Measurements from ENCODE around the gene NLRP11. TPM values are rescaled to one million over a fixed set of nuclear protein-coding genes. Genes with fewer than 3 reads are reported as not detected.

The NLRP11 gene
- polyA plus RNA-seq (ENCODE audit: insufficient read depth in 1 of 5, insufficient read length in 5 of 5, low replicate concordance in 1 of 5): under 1 TPM in 2 of 5 donors, not detected in 3; 0.04 to 0.12 TPM
- long read RNA-seq, donor 1: 0 reads
- long read RNA-seq, donor 2: 0 reads
- long read RNA-seq, donor 3: 0 reads
- long read RNA-seq, donor 4: 0 reads
- long read RNA-seq, donor 5: 0 reads
- long read RNA-seq, donor 6: 0 reads
- long read RNA-seq, donor 7: 0 reads
- long read RNA-seq, donor 8: 0 reads

DNA sequence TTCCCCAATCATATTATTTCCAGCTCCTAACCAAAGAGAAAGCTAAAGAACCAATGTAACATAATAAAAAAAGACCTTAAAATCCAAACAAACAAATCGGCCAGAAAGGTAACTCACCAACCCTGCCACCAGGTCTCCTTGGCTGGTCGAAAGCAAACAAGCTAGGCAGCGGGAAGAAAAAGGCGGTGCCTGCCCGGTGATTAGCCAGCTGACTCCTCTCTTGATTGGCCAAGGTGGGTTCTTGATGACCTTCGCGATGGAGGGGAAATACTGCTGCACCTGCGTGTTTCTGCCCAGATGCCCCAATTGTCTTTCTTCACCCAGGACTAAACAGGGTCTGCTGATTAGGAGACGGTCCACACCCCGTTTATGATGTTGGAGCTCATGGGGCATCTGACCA is at the start of gene NLRP11:
TSS of gene NLRP11 (minus strand) at position 154 of the 400 bp plus-strand sequence. CDS start 13,825 bp downstream, outside the sequence.
- DNase-seq: no peak

DNA sequence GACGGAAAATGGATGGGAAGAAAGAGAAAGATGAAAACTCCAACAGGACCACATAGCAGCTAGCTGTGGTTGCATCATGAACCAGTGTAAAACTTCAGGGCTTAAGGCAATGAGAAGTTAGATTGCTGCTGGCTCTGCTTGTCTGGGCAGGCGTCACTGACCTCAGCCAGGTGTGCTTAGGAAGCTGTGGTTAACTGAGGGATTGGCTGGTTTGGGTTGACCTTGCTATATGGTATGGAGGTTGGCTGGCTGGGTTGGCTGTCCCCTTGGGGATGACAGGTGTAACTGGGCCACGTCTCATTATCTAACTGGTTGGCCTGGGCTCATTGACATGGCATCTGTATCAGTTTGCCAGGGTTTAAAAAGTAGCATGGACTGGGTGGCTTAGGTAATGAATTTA is 45.4 kb upstream of the NLRP11 start:
- DNase-seq: no peak

DNA sequence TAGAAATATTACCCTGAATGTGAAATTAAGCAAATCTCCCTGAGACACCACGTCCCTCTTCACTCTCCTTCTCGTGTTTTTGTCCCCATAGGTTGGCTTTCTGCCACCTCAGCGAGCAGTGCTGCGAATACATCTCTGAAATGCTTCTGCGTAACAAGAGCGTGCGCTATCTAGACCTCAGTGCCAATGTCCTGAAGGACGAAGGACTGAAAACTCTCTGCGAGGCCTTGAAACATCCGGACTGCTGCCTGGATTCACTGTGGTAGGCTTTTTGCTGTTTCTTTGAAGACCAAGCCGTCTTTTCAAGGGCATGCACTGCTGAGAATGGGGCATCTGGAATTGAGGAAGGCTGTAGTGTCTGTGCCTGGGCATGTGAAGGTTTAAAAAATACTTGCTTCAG is 38.9 kb upstream of the NLRP11 start:
- no peak for DNase-seq

DNA sequence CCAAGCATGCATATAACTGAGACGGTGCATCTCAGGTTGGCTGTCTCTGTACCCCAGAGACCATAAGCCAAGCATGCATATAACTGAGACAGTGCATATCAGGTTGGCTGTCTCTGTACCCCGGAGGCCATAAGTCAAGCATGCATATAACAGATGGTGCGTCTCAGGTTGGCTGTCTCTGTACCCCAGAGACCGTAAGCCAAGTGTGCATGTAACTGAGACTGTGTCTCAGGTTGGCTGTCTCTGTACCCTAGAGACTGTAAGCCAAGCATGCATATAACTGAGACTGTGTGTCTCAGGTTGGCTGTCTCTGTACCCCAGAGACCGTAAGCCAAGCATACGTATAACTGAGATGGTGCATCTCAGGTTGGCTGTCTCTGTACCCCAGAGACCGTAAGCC is 35.3 kb upstream of the NLRP11 start:
- DNase-seq: no peak

DNA sequence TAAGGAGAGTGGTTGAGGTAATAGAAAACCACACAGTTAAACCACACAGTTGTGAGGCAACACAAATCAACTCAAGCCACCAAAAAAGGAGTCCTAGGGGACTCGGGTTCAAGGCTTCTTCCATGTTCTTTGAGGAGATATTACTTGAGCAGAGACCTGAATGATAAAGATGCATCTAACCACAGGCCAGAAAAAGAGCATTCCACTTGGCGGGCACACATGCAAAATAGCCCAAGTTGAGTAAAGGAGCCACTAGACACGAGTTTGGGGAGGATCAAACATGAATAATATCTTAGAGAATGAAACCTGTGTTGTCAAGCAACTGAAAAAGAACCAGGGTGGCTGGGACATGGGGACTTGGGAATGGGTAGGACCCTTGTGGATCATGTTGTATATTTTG is 34.7 kb upstream of the NLRP11 start:
- DNase-seq: no peak

DNA sequence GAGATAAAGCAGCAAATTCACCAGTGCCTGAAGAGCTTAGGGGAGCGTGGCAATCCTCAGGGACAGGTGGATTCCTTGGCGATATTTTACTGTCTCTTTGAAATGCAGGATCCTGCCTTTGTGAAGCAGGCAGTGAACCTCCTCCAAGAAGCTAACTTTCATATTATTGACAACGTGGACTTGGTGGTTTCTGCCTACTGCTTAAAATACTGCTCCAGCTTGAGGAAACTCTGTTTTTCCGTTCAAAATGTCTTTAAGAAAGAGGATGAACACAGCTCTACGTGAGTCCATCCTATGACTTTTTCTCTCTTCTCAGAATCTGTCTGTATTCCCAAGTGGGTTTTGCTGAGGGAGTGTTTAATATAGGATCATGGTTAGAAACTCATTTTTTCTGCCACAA is 27.2 kb upstream of the NLRP11 start:
- no peak for DNase-seq

DNA sequence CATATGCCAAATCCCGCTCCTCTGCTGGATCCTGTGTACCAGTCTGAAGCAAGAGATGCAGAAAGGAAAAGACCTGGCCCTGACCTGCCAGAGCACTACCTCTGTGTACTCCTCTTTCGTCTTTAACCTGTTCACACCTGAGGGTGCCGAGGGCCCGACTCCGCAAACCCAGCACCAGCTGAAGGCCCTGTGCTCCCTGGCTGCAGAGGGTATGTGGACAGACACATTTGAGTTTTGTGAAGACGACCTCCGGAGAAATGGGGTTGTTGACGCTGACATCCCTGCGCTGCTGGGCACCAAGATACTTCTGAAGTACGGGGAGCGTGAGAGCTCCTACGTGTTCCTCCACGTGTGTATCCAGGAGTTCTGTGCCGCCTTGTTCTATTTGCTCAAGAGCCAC is 26.6 kb upstream of the NLRP11 start:
- no peak for DNase-seq

DNA sequence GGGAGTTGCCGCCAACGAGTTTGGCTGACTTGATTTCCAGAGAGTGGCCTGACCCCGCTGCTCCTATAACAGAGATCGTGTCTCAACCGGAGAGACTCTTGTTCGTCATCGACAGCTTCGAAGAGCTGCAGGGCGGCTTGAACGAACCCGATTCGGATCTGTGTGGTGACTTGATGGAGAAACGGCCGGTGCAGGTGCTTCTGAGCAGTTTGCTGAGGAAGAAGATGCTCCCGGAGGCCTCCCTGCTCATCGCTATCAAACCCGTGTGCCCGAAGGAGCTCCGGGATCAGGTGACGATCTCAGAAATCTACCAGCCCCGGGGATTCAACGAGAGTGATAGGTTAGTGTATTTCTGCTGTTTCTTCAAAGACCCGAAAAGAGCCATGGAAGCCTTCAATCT is 26.2 kb upstream of the NLRP11 start:
- DNase-seq: no peak

DNA sequence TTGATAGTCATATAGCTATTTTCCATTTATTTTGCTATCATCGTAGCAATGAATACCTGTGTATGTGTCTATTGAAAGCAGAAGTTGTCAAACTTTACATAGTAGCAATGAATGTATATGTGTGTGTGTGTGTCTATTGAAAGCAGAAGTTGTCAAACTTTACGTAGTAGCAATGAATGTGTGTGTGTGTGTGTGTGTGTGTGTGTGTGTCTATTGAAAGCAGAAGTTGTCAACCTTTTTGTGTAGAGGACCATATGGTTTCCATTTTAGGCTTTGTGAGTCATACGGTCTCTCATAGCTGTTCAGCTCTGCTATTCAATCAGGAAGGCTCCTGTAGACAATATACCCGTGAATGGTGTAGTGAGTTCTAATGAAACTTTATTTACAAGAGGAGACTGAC is 25.4 kb upstream of the NLRP11 start:
- DNase-seq: no peak

DNA sequence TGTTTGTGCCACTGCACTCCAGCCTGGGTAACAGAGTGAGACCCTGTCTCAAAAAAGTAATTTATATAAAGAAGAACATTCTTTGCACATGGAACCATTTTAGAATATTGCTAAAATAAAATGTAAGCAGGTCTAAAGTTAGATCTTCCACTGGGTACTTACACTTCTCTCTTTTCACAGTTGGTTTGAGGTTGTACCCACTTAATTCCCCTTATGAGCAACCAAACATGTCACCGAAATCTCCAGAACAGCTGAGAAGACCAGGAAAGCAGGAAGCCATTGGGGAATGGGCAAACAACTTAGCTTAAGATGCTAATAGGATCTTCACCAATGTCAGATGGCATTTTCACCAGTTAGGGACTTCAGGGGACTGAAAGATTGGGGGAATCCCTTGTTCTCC is 23.4 kb upstream of the NLRP11 start:
- no peak for DNase-seq

DNA sequence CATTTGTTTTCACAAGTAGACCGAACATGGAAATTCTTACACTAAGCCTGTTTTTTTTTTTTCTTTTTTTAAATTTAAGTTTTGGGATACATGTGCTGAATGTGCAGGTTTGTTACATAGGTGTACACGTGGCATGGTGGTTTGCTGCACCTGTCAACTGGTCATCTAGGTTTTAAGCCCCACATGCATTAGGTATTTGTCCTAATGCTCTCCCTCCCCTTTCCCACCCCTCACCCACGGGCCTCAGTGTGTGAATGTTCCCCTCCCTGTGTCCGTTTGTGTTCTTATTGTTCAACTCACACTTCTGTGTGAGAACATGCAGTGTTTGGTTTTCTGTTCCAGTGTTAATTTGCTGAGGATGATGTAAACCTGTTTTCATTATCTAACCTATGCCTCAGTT is 7.1 kb upstream of the NLRP11 start:
- DNase-seq: no peak

DNA sequence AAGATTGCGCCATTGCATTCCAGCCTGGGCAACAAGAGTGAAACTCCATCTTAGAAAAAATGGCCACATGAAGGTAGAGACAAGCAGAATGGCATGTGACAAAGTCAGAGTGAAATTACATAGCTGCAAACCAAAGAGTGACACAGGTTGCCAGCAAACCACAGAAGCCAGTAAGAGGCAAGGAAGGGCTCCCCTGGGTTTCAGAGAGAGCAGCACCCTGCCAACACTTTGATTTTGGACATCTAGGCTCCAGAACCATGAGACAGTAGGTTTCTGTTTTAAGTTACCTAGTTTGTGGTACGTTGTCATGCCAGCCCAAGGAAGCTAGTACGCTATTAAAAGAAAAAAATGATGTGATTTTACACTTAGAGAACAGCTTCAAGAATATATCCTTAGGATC is 6.5 kb upstream of the NLRP11 start:
- DNase-seq: no peak

DNA sequence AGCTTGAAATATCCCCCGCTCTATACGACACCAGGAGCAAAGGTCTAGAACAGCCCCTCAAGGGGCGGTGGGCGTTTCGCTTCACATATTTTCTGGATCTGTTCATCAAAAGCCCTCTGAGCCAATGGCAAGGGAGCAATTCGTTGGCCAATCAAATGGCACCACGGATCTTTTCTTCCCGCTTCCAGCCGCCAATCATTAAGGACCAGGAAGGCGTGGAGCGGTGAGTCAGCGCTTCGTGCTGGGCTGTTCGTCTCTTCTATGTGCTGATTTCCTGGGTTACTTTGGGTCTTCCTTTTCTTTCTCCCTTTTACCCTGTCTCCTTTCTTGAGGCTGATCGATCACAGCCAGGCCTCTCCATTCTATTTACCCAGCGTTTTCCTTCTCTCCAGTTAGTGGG is 4.5 kb upstream of the NLRP11 start, which contains the start of gene NLRP4:
TSS of gene NLRP4 (plus strand) at position 201 of the 400 bp plus-strand sequence. CDS start 15,541 bp downstream, outside the sequence.
- no peak for DNase-seq

DNA sequence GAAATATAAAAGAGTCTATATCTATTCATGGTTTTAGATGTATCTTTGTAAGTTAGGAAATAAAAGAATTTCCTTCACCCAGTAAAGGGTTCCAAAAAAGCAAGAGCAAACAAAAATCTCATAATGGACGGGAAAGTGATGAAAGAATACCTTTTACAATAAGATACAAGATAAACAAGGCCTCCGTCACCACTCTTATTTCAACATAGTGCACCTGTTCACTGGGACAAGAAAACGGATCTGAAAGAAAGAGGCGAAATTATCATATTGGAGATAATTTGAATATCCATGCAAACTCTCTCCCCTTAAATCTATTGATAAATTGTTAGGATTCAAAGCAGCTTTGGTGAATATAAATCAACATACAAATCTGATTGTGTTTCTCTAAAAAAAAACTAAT is 877 bp upstream of the NLRP11 start:
- no peak for DNase-seq

DNA sequence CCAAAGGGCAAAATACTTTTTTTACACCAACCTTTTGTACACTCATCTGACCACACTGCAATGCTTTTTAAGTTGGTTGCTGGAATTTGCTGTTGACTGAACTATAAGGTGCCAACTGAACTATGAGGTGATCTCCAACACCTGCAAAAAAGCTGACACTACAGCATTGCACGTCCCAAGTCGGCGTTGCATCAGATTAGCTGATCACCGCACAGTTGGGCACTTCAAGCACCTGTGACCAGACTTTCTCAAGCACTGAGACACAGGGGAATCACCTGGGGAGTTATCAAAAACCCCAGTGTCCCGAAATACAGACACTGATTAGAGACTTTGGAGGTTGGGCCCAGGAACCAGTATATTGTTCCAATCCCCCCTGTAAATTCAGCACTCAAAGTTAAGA is 1.1 kb downstream of the NLRP11 start:
- no peak for DNase-seq

DNA sequence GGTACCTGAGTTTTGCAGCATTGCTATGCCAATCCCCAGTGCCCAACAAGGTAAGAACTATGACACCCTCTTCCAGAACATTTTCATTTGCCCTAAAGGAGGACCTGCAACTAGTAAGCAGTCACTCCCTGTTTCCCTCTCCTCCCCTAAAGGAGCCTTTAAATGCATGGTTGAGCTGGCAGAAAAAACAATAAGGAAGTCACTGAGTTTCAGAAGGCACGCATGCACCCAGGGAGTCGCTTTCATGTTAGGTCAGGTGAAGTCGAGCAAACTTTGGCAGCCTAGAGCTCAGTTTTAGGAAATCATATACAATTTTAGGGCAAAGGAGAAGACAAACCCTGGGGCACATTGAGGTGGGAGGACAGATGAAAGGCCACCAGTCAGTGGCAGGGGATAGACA is 11.8 kb downstream of the NLRP11 start:
- DNase-seq: no peak

DNA sequence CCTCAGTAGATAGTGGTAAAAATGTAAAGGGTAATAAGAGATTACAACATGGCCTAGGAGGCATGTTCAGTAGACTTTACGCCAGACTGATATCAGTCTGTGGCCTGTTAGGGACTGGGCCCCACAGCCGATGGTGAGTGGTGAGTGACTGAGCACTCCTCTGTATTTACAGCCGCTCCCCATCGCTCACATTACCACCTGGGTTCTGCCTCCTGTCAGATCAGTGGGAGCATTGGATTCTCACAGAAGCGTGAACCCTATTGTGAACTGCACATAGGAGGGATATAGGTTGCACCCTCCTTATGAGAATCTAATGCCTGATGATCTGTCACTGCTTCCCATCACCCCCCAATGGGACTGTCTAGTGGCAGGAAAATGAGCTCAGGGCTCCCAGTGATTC is 17.9 kb downstream of the NLRP11 start:
- no peak for DNase-seq

DNA sequence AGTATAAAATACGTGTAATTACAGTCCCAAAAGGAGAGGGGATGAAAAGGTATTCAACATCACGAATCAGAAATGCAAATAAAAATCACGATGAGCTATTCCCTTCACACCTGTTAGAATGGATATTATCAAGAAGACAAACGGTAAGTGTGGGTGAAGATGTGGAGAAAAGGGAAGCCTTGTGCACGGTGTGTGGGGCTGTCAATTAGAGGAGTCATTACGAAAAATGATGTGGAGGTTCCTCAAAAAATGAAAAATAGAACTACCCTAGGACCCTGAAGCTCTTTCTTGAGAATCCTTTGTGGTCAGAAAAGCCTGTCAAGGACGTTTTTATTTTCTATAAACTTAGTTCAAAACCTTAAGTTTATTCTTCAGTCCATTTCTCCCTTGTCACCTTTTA is 19.4 kb downstream of the NLRP11 start:
- DNase-seq: no peak

DNA sequence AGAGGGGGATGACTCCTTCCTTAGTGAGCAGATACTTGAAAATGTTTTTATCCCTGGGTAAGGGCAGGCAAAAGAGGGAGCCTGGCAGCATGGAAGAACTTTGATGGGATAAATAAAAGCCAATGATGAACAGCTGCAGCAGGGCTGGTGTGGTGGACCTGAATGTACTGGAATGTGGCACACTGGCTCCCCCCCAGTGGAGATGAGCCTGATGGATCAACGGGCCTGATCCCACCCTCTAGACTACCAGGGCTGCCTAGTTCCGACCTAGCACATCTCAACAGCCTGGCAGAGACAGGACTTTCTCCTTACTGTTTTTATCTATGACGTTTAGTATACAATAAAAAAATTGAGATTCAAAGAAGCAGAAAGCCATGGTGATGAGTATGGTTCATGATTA is 20.5 kb downstream of the NLRP11 start:
- DNase-seq: no peak

DNA sequence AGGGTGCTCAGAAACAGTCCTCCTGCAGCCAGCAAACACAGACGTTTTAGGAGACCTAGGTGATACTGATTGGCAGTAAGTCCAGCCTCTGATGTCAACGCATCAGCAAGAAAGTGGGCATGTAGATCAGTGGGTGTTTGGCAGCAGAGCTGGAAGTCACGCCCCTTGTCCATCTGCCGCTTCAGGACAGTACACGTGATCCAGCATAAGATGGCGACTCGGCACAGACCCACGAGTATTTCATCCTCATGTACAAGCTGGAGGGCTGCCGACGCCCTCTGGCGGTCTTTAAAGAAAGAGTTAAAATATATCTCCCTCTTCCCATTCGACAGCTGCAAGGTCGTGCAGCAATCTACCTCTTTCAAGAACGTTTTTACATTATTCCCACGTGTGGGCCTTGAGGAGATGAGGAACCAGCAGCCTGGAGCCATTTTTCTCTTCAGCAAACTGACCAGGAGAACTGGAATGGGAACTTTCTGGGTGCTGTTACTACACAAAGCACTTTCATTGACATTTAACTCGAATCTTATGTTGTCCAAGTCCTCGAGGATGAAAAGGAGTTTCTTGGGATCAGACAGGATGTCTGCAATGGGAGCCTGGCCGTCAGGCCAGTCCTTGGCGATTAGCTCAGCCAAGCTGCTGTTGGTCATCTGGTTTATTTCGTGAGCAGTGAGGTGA is 22.3 kb downstream of the NLRP11 start:
- no peak for DNase-seq

DNA sequence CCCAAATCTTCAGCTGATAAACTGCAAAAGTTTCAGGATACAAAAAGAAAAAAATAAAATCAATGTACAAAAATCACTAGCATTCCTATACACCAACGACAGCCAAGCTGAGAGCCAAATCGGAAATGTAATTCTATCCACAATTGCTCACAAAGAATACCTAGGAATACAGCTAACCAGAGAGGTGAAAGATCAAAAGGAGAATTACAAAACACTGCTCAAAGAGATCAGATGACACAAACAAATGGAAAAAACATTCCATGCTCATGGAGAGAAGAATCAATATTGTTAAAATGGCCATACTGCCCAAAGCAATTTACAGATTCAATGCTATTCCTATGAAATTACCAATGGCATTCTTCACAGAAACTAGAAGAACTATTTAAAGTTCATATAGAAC is 29.5 kb downstream of the NLRP11 start:
- no peak for DNase-seq

DNA sequence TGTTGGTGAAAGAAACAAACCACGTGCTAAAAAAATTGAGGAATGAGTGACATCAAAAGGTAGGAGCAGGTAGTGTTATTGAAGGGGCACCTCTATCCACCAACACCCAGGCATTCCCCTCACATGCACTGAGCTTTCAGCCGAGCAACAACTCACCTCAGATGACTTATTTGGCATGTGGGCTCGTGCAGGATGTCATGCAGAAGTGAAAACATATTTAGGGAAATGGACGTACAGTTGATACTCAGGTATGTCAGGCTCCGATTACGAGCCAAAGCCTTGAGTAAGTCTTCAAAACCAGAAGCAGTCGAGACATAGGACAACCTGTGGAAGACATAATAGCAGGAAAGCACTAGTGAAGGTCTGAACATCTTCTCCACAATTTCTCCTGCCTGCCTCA is 30.4 kb downstream of the NLRP11 start:
- no peak for DNase-seq

DNA sequence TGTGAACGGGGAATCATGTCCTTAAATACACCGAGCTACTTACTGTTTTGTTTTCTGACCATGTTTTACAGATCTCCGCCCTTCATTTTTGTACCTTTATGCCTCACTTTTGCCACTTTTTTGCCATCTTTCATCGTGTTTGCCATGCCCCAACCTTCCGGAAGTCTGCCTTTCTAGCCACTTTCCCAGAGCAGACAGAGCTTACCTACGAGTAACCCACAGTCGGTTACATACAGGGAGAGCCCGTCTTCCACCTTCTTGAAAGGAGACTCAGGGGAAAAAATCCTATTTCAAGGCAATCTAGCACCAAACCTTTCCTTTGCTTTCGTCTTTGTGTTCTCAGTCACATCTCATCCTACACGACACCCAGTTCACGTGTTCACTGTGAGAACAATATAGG is 36.8 kb downstream of the NLRP11 start:
- no peak for DNase-seq

DNA sequence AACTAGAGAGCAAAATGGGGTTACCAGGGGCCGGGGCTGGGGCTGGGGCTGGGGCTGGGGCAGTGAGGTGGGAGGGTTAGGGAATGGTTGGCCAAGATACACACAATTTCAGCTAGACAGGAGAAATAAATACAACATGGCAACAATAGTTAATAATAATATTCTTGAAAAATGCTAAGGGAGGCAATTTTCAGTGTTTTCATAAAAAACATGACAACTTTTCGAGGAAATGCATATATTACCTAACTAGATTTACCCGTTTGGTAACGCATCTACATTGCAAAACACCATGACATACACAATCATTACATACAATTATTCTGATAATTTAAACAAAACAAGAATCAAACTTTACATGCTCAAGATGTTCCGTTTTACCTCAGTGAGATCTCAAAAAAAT is 50.7 kb downstream of the NLRP11 start:
- no peak for DNase-seq
